SK-N-MC (cell line): Measurements from ENCODE around the gene UBE2U.

Source experiments
- EZH2 ChIP-seq: fragments of 200-600 bp; sonication (generic); IDR thresholded peaks from one replicate; pipeline ENCODE4 v1.6.1; 2017; ENCODE audit warnings: antibody characterized with exemption
- POLR2AphosphoS5 ChIP-seq: IDR thresholded peaks from 2 replicates; pipeline ENCODE4 v1.6.1; 2012; ENCODE audit warnings: mild to moderate bottlenecking, low read depth, low read length, borderline replicate concordance

DNA sequence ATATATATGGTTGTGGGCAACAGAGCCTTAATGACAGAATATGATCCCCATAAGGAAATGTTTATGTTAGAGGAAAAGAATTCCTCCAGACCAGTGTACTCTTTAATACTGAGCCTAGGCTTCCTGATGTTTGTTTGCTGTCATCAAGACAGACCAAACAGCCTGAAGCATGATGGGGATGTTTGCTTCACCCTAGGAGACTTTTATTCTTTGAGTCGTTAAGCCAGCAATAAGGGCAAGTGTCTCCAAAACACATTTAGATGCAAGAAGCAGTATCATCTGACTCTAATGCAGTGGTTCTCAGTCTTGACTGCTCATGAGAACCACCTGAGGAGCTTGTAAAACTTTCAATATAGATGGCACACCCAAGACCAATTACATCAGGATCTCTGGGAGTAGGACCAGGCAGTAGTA, 33.1 kb downstream of the UBE2U start:
- no peak for TF ChIP-seq EZH2
- TF ChIP-seq POLR2AphosphoS5, result no peak
